GM19324 (cell line): ENCODE data around the gene PCDHA4.
"Not testable (repeated sequence)": the region's sequence is repeated elsewhere in the genome, so short reads cannot be mapped to it uniquely, and the experiment has no call there.

Experiments used
- ATAC-seq: cut with Tn5 transposase; IDR thresholded peaks from one replicate; pipeline ENCODE4 v1.9.1; 2021; ENCODE audit warnings: mild to moderate bottlenecking, moderate library complexity; ENCODE audit not compliant: unreplicated experiment, low FRiP score

The PCDHA4 gene

GRCh38 chr5:140821375-140822280, 14.8 kb downstream of the PCDHA4 start, which contains the start of gene PCDHA5:
Gene PCDHA5, plus strand, starts transcription at chr5:140821613.
- ATAC-seq = no peak

- ATAC-seq = no peak
These were observed 15.4 kb downstream of the PCDHA4 start for GRCh38 chr5:140822281-140822629.

DNA sequence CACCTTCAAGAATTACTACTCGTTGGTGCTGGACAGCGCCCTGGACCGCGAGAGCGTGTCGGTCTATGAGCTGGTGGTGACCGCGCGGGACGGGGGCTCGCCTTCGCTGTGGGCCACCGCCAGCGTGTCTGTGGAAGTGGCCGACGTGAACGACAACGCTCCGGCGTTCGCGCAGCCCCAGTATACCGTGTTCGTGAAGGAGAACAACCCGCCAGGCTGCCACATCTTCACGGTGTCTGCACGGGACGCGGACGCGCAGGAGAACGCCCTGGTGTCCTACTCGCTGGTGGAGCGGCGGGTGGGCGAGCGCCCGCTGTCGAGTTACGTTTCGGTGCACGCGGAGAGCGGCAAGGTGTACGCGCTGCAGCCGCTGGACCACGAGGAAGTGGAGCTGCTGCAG, 16.1 kb downstream of the PCDHA4 start:
- not testable (repeated sequence) for ATAC-seq

DNA sequence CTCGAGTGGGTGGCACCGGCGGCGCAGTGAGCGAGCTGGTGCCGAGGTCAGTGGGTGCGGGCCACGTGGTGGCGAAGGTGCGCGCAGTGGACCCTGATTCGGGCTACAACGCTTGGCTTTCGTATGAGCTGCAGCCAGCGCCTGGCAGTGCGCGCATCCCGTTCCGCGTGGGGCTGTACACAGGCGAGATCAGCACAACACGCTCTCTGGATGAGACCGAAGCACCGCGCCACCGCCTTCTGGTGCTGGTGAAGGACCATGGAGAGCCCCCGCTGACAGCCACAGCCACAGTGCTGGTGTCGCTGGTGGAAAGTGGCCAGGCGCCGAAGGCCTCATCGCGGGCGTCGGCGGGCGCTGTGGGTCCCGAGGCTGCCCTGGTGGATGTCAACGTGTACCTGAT, 16.6 kb downstream of the PCDHA4 start:
- no peak for ATAC-seq

GRCh38 chr5:140827704-140828361, 21.0 kb downstream of the PCDHA4 start, which contains the start of gene PCDHA6:
Gene PCDHA6, plus strand, starts transcription at chr5:140827960. Its CDS starts 132 bp downstream, at chr5:140828092.
- ATAC-seq = no peak

DNA sequence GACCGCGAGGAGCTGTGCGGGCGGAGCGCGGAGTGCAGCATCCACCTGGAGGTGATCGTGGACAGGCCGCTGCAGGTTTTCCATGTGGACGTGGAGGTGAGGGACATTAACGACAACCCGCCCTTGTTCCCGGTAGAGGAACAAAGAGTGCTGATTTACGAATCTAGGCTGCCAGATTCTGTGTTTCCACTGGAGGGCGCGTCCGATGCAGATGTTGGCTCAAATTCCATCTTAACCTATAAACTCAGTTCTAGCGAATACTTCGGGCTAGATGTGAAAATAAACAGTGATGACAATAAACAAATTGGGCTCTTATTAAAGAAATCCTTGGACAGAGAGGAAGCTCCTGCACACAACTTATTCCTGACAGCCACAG, 21.5 kb downstream of the PCDHA4 start:
- ATAC-seq = no peak

DNA sequence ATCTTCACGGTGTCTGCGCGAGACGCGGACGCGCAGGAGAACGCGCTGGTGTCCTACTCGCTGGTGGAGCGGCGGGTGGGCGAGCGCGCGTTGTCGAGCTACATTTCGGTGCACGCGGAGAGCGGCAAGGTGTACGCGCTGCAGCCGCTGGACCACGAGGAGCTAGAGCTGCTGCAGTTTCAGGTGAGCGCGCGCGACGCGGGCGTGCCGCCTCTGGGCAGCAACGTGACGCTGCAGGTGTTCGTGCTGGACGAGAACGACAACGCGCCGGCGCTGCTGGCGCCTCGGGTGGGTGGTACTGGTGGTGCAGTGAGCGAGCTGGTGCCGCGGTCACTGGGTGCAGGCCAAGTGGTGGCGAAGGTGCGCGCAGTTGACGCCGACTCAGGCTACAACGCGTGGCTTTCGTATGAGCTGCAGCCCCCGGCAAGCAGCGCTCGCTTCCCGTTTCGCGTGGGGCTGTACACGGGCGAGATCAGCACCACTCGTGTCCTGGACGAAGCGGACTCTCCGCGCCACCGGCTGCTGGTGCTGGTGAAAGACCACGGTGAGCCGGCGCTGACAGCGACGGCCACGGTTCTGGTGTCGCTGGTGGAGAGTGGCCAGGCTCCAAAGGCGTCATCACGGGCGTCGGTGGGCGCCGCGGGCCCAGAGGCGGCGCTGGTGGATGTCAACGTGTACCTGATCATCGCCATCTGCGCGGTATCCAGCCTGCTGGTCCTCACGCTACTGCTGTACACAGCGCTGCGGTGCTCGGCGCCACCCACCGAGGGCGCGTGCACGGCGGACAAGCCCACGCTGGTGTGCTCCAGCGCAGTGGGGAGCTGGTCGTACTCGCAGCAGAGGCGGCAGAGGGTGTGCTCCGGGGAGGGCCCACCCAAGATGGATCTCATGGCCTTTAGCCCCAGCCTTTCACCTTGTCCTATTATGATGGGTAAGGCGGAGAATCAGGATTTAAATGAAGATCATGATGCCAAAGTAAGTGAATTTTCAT, 22.9 kb downstream of the PCDHA4 start:
- ATAC-seq = not testable (repeated sequence)

- no peak for ATAC-seq
These were observed 27.1 kb downstream of the PCDHA4 start, which contains the start of gene PCDHA7 for GRCh38 chr5:140833993-140834392. Gene PCDHA7, plus strand, starts transcription at chr5:140834269. Its CDS starts 115 bp downstream, at chr5:140834384.

- not testable (repeated sequence) for ATAC-seq
These were observed 27.7 kb downstream of the PCDHA4 start for GRCh38 chr5:140834439-140835008.

GRCh38 chr5:140835622-140836510, 29.0 kb downstream of the PCDHA4 start:
- ATAC-seq = no peak

DNA sequence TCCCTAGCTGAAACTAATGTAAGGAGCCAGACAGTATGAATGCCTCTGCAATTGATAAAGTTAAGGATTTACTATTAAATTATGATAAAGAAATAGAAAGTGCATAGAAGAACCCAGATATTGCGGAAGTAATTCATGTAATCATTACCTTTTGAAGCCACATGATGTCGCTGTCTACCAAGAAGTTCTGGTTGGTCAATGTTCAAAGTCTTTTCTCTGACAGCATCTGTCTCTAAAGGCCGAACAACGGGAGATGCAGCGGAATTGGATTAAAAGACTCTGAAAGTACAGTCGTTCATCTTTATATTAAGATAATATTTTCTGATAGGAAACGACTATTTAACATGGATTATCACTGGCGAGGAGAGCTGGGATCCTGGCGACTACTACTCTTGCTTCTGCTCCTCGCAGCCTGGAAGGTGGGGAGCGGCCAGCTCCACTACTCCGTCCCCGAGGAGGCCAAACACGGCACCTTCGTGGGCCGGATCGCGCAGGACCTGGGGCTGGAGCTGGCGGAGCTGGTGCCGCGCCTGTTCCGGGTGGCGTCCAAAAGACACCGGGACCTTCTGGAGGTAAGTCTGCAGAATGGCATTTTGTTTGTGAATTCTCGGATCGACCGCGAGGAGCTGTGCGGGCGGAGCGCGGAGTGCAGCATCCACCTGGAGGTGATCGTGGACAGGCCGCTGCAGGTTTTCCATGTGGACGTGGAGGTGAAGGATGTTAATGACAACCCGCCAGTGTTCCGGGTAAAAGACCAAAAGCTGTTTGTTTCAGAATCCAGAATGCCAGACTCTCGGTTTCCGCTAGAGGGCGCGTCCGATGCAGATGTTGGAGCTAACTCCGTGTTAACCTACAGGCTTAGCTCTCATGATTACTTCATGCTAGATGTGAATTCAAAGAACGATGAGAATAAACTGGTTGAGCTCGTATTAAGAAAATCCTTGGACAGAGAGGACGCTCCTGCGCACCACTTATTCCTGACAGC, 34.4 kb downstream of the PCDHA4 start, which contains the start of gene PCDHA8:
Gene PCDHA8 (plus strand): TSS at position 210 of the 985 bp plus-strand sequence. CDS start 135 bp downstream, at position 345.
- no peak for ATAC-seq

GRCh38 chr5:140842798-140843733, 36.2 kb downstream of the PCDHA4 start:
- ATAC-seq = no peak

DNA sequence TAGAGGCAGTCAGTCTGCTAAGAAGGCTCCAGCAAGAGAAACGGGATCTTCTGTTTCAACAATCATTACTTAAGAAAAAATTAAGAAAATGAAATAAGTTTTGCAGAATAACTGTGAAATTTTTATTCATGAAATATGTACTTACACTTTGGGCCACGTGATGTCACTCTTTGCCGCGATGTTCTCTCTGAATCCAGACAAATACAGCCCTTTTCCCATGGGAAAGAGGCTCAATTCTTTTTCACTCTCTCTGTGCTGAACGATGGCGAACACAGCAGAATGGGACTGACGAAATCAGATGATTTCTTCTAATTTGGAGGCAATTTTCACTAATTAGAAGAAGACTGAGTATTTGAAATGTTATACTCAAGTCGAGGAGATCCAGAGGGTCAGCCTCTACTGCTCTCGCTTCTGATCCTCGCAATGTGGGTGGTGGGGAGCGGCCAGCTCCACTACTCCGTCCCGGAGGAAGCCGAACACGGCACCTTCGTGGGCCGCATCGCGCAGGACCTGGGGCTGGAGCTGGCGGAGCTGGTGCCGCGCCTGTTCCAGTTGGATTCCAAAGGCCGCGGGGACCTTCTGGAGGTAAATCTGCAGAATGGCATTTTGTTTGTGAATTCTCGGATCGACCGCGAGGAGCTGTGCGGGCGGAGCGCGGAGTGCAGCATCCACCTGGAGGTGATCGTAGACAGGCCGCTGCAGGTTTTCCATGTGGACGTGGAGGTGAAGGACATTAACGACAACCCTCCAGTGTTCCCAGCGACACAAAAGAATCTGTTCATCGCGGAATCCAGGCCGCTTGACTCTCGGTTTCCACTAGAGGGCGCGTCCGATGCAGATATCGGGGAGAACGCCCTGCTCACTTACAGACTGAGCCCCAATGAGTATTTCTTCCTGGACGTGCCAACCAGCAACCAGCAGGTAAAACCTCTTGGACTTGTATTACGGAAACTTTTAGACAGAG, 41.6 kb downstream of the PCDHA4 start, which contains the start of gene PCDHA9:
Gene PCDHA9 (plus strand): TSS at position 244 of the 964 bp plus-strand sequence. CDS start 114 bp downstream, at position 358.
- not testable (repeated sequence) for ATAC-seq

DNA sequence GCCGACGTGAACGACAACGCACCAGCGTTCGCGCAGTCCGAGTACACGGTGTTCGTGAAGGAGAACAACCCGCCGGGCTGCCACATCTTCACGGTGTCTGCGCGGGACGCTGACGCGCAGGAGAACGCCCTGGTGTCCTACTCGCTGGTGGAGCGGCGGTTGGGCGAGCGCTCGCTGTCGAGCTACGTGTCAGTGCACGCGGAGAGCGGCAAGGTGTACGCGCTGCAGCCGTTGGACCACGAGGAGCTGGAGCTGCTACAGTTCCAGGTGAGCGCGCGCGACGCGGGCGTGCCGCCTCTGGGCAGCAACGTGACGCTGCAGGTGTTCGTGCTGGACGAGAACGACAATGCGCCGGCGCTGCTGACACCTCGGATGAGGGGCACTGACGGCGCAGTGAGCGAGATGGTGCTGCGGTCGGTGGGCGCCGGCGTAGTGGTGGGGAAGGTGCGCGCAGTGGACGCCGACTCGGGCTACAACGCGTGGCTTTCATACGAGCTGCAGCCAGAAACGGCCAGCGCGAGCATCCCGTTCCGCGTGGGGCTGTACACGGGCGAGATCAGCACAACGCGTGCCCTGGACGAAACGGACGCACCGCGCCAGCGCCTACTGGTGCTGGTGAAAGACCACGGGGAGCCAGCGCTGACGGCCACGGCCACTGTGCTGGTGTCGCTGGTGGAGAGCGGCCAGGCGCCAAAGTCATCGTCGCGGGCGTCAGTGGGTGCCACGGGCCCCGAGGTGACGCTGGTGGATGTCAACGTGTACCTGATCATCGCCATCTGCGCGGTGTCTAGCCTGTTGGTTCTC, 43.2 kb downstream of the PCDHA4 start:
- not testable (repeated sequence) for ATAC-seq
